NOMO-1 treated with DMSO at 0.1 percent for 48 hours (cell line): ENCODE data around the gene TRIM17.

Experiments
- DNase-seq: peaks from one replicate; lab custom pipeline; 2025; ENCODE audit not compliant: unreplicated experiment; lab: John Stamatoyannopoulos, UW

TRIM17 gene

GRCh38 chr1:228368801-228369607 lies 47.7 kb downstream of the TRIM17 start:
- DNase-seq, result no peak

GRCh38 chr1:228367798-228368791 lies 48.6 kb downstream of the TRIM17 start:
- DNase-seq, result no peak

- no peak for DNase-seq
These were observed 49.6 kb downstream of the TRIM17 start for GRCh38 chr1:228366866-228367741.

- no peak for DNase-seq
These were observed 50.4 kb downstream of the TRIM17 start for GRCh38 chr1:228366062-228366865.

- DNase-seq, result no peak
These were observed 51.2 kb downstream of the TRIM17 start for GRCh38 chr1:228365271-228366061.

- no peak for DNase-seq
These were observed 51.9 kb downstream of the TRIM17 start for GRCh38 chr1:228364706-228365213.

GRCh38 chr1:228364068-228364705 lies 52.5 kb downstream of the TRIM17 start:
- DNase-seq, result no peak

- no peak for DNase-seq
These were observed 53.0 kb downstream of the TRIM17 start for GRCh38 chr1:228363686-228364067.

GRCh38 chr1:228362884-228363450 lies 53.7 kb downstream of the TRIM17 start:
- no peak for DNase-seq

- no peak for DNase-seq
These were observed 54.3 kb downstream of the TRIM17 start for GRCh38 chr1:228362141-228362883.

- DNase-seq, result no peak
These were observed 55.1 kb downstream of the TRIM17 start for GRCh38 chr1:228361314-228362140.

- DNase-seq, result no peak
These were observed 55.9 kb downstream of the TRIM17 start for GRCh38 chr1:228360533-228361313.

- DNase-seq, result no peak
These were observed 56.8 kb downstream of the TRIM17 start for GRCh38 chr1:228359613-228360532.

GRCh38 chr1:228358764-228359612 lies 57.7 kb downstream of the TRIM17 start:
- DNase-seq, result no peak
